Kasumi-1 (cell line): ENCODE data around the gene SEPHS2.
"Not testable (repeated sequence)": the region's sequence is repeated elsewhere in the genome, so short reads cannot be mapped to it uniquely, and the experiment has no call there.

Experiments
- DNase-seq, 2 experiments: peaks; one replicate each; lab custom pipeline; 2025; lab: John Stamatoyannopoulos, UW

SEPHS2 gene

GRCh38 chr16:30464078-30464477, 18.4 kb upstream of the SEPHS2 start:
- DNase-seq, result no peak

- DNase-seq, result not testable (repeated sequence)
These were observed 15.8 kb upstream of the SEPHS2 start for GRCh38 chr16:30461426-30461825.

GRCh38 chr16:30459456-30459855, 13.8 kb upstream of the SEPHS2 start:
- DNase-seq, result no peak

GRCh38 chr16:30458561-30459394, 13.1 kb upstream of the SEPHS2 start:
- peak; percentile 46 to 54 for DNase-seq

- DNase-seq, result no peak
These were observed 12.3 kb upstream of the SEPHS2 start for GRCh38 chr16:30457743-30458560.

DNA sequence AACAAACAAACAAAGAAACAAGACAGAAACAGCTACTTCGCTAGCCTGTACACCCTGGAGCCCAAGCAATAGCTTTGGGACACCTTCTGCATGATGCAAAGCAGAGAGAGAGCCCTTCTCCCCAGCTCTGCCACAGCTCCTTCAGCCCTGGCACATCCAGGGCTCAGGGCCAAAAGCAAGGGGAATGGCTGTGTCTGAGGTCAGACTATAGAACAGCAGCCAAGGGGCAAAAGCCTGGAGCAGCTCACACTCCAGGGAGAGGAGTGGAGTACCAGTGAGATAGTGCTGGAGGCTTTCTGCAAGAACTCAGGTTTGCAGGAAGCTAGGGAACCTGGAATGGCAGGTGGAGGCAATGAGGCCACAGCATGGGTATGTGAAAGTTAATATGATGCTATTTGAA, 11.6 kb upstream of the SEPHS2 start:
- DNase-seq, result no peak

DNA sequence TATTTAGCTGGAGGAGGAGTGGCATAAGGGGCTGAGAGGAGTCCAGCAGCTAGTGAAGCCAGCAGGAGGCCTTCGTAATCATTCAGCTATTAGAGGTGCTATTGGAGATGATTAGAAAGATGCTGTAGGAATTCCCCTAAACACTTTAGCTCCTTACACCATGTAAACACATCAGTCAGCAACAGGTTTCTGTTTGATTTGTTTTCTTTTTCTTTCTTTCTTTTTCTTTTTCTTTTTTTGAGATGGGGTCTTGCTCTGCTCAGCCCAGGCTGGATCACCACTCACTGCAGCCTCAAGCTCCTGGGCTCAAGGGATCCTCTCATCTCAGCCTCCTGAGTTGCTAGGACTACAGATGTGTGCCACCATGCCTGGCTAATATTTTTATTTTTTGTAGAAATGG, 10.6 kb upstream of the SEPHS2 start:
- DNase-seq, result no peak

- not testable (repeated sequence) for DNase-seq
These were observed 7.3 kb upstream of the SEPHS2 start for GRCh38 chr16:30452709-30453580.

DNA sequence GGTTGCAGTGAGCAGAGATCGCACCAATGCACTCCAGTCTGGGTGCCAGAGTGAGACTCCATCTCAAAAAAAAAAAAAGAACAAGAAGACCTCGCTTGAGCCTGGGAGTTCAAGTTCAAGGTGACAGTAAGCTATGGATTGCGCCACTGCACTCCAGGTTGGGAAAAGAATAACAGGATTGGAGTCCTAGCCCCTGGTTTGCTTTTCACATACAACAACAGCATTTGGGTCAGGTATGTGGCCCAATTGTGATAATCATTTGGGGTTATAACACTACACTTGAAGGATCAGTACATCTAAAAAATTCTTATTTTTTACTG, 3.4 kb upstream of the SEPHS2 start:
- DNase-seq, result no peak

DNA sequence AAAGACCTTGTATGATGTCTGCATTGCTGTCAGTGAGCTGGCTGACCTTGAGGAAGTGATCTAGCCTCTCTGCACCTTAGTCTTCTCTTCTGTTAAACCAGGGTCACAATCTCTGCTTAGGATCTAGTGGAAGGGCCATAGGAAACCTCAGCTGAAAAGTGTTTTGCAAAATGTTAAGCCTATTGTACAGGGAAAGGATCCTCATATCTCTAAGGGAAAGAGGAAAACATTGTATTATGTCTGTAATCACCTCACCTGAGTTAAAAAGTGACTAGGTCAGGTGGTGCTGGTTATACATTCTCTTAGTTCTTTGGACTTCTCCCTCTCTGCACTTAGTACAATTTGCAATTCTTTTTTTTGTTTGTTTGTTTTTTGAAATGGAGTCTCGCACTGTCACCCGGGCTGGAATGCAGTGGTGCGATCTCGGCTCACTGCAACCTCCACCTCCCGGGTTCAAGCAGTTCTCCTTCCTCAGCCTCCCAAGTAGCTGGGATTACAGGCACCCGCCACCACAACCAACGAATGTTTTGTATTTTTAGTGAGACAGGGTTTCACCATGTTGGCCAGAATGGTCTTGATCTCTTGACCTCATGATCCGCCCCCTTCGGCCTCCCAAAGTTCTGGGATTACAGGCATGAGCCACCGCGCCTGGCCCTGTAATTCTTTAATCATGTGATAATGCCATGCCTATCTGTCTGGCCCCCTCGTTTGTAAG, 2.0 kb upstream of the SEPHS2 start:
- no peak for DNase-seq

DNA sequence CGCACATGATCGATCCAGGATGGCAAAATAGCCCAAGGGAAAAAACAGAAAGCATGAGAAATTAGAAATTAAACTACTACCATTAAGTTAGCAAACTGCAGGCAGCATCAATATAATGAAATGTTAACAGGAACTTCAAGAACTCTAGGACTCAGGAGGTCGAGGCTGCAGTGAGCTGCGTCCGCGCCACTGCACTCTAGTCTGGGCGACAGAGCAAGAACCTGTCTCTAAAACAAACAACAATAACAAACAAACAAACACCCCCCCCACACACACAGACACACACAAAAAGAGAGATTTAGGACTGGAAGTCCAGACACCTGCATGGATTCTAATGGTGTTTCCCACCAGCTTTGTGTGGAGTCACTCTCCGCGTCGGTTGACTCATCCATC, 525 bp upstream of the SEPHS2 start:
- no peak for DNase-seq

GRCh38 chr16:30445149-30445407, 596 bp downstream of the SEPHS2 start:
- no peak for DNase-seq

- no peak for DNase-seq
These were observed 1.2 kb downstream of the SEPHS2 start for GRCh38 chr16:30444231-30445148.

- DNase-seq, result no peak
These were observed 2.0 kb downstream of the SEPHS2 start for GRCh38 chr16:30443631-30444030.

GRCh38 chr16:30439720-30440348, 5.8 kb downstream of the SEPHS2 start:
- no peak for DNase-seq

GRCh38 chr16:30438835-30439234, 6.8 kb downstream of the SEPHS2 start:
- no peak for DNase-seq

DNA sequence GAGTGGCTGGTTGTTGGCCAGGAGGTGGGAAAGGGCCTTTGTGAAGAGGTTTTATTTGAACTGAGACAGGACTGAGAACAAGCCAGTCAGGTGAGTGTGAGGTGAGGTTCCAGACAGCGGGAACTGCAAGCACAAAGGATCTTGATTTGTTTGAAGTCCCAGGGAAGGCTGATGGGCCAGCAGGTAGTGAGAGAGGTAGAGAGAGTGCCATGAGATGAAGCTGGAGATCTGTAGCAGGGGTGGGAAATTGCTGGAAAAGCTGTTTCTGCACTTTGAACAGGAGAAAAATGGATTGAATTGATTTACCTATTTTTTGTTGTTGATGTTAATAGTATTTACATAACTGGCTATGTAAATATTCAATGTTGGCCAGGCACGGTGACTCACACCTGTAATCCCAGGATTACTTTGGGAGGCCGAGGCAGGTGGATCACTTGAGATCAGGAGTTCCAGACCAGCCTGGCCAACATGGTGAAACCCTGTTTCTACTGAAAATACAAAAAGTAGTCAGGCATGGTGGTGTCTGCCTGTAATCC, 8.1 kb downstream of the SEPHS2 start:
- DNase-seq, result no peak

- DNase-seq, result no peak
These were observed 10.8 kb downstream of the SEPHS2 start for GRCh38 chr16:30434852-30435251.

DNA sequence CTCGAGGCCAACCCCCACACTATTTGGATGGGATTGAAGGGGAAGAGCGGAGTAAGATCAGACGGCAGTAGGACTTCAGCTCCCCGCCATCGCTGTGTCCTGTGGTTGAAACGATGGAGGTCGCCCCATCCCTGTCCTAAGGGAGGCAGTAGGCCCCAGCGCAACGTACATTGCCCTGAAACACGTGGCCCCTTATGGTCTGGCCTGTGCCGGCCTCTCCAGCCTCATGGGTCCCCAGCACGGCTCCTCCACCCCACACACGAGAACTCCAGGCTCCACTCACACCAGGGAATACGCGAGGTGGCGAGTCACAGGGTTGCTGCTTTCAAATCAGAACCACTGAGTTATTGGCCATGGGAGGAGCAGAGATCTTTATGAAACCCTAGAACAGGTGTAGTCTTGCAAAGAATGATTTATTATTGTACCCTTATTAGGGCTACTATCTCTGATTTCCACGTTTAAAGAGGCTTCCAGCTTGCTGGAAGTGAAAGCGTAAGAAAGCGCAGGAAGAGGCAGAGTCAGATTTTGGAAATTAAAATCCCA, 15.2 kb downstream of the SEPHS2 start:
- DNase-seq, result no peak
